Measurements from ENCODE around the gene CRX.

DNA sequence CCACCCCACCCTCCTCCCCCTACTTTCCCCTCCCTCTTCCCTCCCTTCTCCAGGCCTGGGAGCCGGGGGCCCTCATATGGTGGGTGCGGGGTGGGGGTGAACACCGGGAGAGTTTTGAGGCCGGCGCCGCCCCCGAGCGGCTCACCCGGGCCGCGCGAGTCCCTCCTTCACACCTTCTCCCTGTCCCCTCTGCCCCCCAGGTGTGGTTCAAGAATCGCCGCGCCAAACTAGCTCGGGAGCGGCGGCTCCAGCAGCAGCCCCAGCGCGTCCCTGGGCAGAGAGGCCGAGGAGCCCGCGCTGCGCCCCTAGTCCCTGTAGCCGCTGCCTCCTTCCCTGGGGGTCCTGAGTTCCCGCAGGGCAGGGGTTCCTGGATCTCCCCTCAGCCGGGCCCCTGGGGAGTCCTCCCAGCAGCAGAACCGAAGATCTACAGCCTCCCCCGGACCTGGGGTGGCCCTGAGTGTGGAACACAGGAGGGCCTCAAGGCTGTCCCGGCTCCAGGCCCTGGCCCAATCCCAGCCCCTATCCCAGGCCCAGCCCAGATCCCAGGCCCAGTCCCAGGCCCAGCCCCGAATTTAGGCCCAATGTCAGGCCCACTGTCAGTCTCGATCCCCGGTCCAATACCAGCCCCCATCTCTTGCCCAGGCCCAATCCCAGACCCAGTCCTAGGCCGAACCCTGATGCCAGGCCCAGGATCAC, 39.0 kb downstream of the CRX start:
- TF ChIP-seq CTCF (conservative IDR thresholded peaks at IDR 0.05): no peak
- no peak for TF ChIP-seq ZFX (IDR thresholded peaks at IDR 0.05)

Data from C4-2B (cell line).